Measurements from ENCODE around the gene MPP7.

The MPP7 gene

DNA sequence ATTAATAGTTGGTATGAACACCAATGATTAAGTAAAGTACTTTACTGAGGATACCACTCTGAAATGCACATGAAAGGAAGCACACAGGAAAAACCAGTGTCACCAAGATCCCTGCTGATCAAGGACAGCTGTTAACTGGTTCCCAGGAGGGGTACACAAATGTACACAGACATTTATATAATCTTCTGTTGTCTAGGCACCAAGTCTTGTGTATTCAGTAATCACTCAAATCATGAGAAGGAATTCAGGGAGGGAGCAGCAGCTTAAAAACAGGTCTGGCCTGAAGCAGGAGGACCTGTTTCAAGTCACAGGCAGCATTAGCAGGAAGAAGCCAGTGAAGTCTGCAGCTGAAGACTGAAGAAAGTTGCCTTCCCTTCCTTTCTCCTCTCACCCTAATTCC lies 18.7 kb downstream of the MPP7 start:
- H3K9ac ChIP-seq (ENCODE audit: low read depth, low read length), result no peak overlapping the region
- H3K27me3 ChIP-seq (ENCODE audit: insufficient read depth, low read length), result no peaks in the 10 kb centered on the region
- peaks cover 4% of the 10 kb centered on the region; the same call in 1 of the 2 replicates for H3K4me1 ChIP-seq (ENCODE audit: insufficient read depth, low read length)
- H3K36me3 ChIP-seq (ENCODE audit: insufficient read depth, low read depth, low read length), result no peaks in the 10 kb centered on the region
- no peak overlapping the region for H3K27ac ChIP-seq (ENCODE audit: low read length)
- H3K4me3 ChIP-seq (ENCODE audit: low read length), result no peak overlapping the region
- H3K9me3 ChIP-seq (ENCODE audit: insufficient read depth, low read depth, low read length), result no peaks in the 10 kb centered on the region

DNA sequence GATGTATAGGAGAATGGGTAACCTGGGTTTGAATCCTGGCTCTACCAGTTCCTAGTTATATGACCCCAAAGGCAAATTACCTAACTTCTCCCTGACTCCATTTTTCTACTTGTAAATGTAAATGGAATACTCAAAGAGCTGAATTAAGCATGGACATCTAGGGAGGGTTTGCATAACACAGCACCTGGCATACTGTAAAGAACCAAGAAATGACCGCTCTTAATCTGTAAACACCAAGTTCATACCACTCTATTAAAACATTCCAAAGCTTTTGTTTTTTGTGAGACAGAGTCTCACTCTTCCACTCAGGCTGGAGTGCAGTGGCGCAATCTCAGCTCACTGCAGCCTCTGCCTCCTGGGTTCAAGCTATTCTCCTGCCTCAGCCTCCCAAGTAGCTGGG lies 19.6 kb downstream of the MPP7 start:
- Histone ChIP-seq H3K36me3 (ENCODE audit: insufficient read depth, low read depth, low read length) (no peaks in the 10 kb centered on the region), H3K27ac (ENCODE audit: low read length) (no peak overlapping the region), H3K9me3 (ENCODE audit: insufficient read depth, low read depth, low read length) (no peaks in the 10 kb centered on the region), H3K4me1 (ENCODE audit: insufficient read depth, low read length) (peaks cover 4% of the 10 kb centered on the region; the same call in 1 of the 2 replicates), H3K4me3 (ENCODE audit: low read length) (no peak overlapping the region), H3K27me3 (ENCODE audit: insufficient read depth, low read length) (no peaks in the 10 kb centered on the region), H3K9ac (ENCODE audit: low read depth, low read length) (no peak overlapping the region)

DNA sequence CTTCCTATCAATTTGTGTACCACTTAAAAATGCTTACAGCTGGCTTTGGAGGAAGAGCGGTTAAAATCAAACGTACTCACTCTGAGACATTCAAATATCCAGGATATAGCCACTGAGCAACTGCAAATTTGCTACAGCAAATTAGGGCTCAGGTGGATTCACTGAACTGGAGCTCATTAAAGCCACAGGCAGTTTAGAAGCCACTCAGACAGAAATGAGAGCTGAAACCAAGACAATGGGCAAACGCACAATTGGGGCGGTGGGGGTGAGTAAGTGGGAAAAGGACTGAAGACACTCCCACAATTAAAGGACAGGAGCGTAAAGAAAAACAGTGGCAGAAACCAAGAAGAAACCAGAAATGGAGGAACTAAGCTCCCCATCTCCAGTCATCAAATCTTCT lies 20.5 kb downstream of the MPP7 start:
- H3K4me1 ChIP-seq (ENCODE audit: insufficient read depth, low read length), result peaks cover 4% of the 10 kb centered on the region; the same call in 1 of the 2 replicates

DNA sequence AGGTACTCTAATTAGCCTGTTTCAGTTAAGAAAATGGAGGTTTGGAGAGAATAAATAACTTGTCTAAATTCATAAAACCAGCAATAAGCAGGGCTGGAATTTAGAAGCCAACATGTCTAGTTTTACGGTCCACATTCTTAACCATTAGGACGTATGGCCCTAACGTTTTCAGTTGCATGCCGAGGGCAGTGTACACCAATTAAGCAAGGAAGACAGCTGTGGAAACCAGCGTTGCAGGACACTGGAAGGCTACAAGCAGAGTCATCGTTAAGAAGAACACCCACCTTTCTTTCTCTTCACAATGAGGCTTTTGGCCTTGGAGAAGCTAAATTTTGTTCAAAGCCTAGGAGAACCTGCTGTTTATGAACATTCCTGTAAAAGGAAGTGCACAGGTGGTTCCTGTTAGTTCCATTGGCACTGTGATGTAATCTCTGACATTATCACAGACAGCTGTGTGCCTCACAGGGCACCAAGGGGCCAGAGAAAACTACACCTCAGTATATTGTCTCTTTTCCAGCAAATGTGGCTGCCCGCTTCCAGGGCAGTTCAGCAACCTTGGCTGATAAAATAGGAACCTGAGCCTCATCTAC lies 21.0 kb downstream of the MPP7 start:
- Histone ChIP-seq H3K9ac (ENCODE audit: low read depth, low read length) (no peak overlapping the region), H3K4me3 (ENCODE audit: low read length) (no peak overlapping the region), H3K9me3 (ENCODE audit: insufficient read depth, low read depth, low read length) (no peaks in the 10 kb centered on the region), H3K27me3 (ENCODE audit: insufficient read depth, low read length) (no peaks in the 10 kb centered on the region), H3K36me3 (ENCODE audit: insufficient read depth, low read depth, low read length) (no peaks in the 10 kb centered on the region), H3K27ac (ENCODE audit: low read length) (no peak overlapping the region), H3K4me1 (ENCODE audit: insufficient read depth, low read length) (peaks cover 4% of the 10 kb centered on the region; the same call in 1 of the 2 replicates)

More for the DNA sequence above, 20.5 kb downstream of the MPP7 start:
- no peak overlapping the region for H3K27ac ChIP-seq (ENCODE audit: low read length)
- no peak overlapping the region for H3K9ac ChIP-seq (ENCODE audit: low read depth, low read length)
- H3K36me3 ChIP-seq (ENCODE audit: insufficient read depth, low read depth, low read length), result no peaks in the 10 kb centered on the region
- H3K9me3 ChIP-seq (ENCODE audit: insufficient read depth, low read depth, low read length), result no peaks in the 10 kb centered on the region
- no peak overlapping the region for H3K4me3 ChIP-seq (ENCODE audit: low read length)
- no peaks in the 10 kb centered on the region for H3K27me3 ChIP-seq (ENCODE audit: insufficient read depth, low read length)

DNA sequence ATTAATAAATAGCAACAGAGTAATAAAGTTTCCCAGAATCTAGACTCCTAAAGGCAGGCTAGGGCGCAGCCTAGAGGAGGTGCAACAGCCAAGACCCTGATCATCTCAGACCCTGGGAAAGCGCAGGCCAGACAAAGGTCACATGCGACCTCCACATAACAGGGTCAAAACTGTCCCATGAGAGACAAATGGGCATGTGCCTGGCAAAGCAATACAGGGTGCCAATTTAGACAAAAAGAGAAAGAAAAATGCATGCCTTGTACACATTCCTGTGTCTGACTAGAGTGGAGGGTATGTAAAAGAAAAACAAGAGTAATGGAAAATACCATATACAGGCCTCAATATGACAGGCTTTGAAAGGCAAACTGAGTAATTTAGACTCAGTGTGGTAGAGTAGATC lies 22.2 kb downstream of the MPP7 start:
- Histone ChIP-seq H3K9me3 (ENCODE audit: insufficient read depth, low read depth, low read length) (no peaks in the 10 kb centered on the region), H3K27me3 (ENCODE audit: insufficient read depth, low read length) (no peaks in the 10 kb centered on the region), H3K4me3 (ENCODE audit: low read length) (no peak overlapping the region), H3K36me3 (ENCODE audit: insufficient read depth, low read depth, low read length) (no peaks in the 10 kb centered on the region), H3K4me1 (ENCODE audit: insufficient read depth, low read length) (no peaks in the 10 kb centered on the region; the same call in 1 of the 2 replicates), H3K27ac (ENCODE audit: low read length) (no peak overlapping the region), H3K9ac (ENCODE audit: low read depth, low read length) (no peak overlapping the region)

DNA sequence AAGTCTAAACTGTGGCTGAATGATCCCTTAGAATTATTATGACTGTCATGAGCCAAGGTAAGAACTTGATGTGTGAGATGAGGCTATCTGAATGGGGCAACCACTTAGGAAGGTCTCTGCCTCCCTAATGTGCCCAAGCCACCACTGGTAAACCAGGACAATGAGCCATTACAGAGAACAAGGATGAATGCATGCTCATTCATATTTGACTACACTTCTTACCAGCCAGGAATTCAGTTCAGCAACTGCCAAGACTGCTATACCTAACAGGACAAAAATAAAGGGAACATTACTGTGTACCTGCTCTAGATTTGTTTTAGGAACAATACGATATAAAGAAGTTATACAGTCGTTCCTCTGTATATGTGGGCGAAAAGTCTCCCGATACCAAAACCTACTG lies 23.0 kb downstream of the MPP7 start:
- H3K4me1 ChIP-seq (ENCODE audit: insufficient read depth, low read length), result no peaks in the 10 kb centered on the region; the same call in 1 of the 2 replicates
- no peaks in the 10 kb centered on the region for H3K27me3 ChIP-seq (ENCODE audit: insufficient read depth, low read length)
- H3K36me3 ChIP-seq (ENCODE audit: insufficient read depth, low read depth, low read length), result no peaks in the 10 kb centered on the region
- no peak overlapping the region for H3K4me3 ChIP-seq (ENCODE audit: low read length)
- H3K9ac ChIP-seq (ENCODE audit: low read depth, low read length), result no peak overlapping the region
- H3K9me3 ChIP-seq (ENCODE audit: insufficient read depth, low read depth, low read length), result no peaks in the 10 kb centered on the region
- H3K27ac ChIP-seq (ENCODE audit: low read length), result no peak overlapping the region

DNA sequence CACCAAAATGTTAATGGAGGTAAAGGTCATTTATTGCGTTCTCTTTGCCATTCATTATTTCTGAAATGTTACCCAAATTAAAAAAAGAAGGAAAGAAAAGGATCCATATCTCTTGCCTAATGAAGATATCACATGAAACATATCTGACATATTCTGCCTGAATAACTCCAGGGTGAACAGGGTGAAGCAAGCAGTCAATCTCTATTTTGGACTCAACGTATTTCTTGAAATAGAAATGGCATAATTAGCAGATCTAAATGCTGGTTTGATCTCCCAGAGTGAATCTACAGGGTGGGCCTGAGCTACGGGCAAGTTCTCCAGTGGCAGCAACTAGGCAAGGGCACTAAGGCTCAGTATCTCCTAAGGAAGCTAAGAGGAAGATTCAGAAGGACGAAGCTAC lies 24.0 kb downstream of the MPP7 start:
- no peak overlapping the region for H3K4me3 ChIP-seq (ENCODE audit: low read length)
- no peaks in the 10 kb centered on the region for H3K9me3 ChIP-seq (ENCODE audit: insufficient read depth, low read depth, low read length)
- H3K36me3 ChIP-seq (ENCODE audit: insufficient read depth, low read depth, low read length), result no peaks in the 10 kb centered on the region
- H3K9ac ChIP-seq (ENCODE audit: low read depth, low read length), result no peak overlapping the region
- H3K4me1 ChIP-seq (ENCODE audit: insufficient read depth, low read length), result no peaks in the 10 kb centered on the region; the same call in 1 of the 2 replicates
- H3K27ac ChIP-seq (ENCODE audit: low read length), result no peak overlapping the region
- no peaks in the 10 kb centered on the region for H3K27me3 ChIP-seq (ENCODE audit: insufficient read depth, low read length)

DNA sequence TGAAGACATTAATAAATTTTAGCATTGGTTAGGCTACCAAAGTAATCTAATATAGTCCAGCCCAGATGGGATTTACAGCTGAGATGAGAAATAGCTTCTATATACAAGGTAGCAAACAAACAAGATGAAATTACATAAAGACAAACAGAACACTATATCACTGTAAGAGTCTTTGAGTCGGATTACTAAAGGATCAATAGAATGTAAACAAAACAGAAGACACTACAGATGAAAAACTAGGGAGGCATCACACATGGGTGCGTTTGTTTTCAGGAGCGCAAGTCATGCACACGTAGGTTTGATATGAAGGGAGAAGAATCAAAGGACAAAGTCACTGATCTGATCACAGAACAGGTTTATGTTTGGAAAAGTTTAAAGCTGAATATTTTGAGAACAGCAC lies 26.5 kb downstream of the MPP7 start:
- H3K36me3 ChIP-seq (ENCODE audit: insufficient read depth, low read depth, low read length), result no peaks in the 10 kb centered on the region
- no peak overlapping the region for H3K9ac ChIP-seq (ENCODE audit: low read depth, low read length)
- H3K27me3 ChIP-seq (ENCODE audit: insufficient read depth, low read length), result no peaks in the 10 kb centered on the region
- H3K4me1 ChIP-seq (ENCODE audit: insufficient read depth, low read length), result no peaks in the 10 kb centered on the region
- H3K27ac ChIP-seq (ENCODE audit: low read length), result no peak overlapping the region
- no peak overlapping the region for H3K4me3 ChIP-seq (ENCODE audit: low read length)
- H3K9me3 ChIP-seq (ENCODE audit: insufficient read depth, low read depth, low read length), result no peaks in the 10 kb centered on the region

DNA sequence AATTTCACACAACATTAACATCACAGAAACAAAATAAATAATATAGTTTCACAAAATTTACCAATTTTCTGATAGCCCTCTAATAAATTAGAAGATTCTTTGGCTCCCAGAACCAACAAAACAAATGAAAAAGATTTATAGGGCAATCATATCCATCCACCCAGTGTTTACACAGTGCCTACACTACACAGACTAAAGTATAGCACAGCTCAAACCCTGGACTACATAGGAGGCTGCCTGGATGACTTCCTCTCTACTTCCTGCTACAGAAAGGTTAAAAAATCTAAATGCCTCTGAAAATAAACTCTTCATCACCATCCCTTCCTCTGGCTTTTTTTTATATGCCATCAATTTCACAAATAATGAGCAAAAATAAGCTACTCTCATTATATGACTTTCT lies 28.4 kb downstream of the MPP7 start:
- H3K27me3 ChIP-seq (ENCODE audit: insufficient read depth, low read length), result no peaks in the 10 kb centered on the region
- H3K9ac ChIP-seq (ENCODE audit: low read depth, low read length), result no peak overlapping the region
- H3K4me1 ChIP-seq (ENCODE audit: insufficient read depth, low read length), result no peaks in the 10 kb centered on the region
- no peak overlapping the region for H3K27ac ChIP-seq (ENCODE audit: low read length)
- no peaks in the 10 kb centered on the region for H3K36me3 ChIP-seq (ENCODE audit: insufficient read depth, low read depth, low read length)
- no peaks in the 10 kb centered on the region for H3K9me3 ChIP-seq (ENCODE audit: insufficient read depth, low read depth, low read length)
- H3K4me3 ChIP-seq (ENCODE audit: low read length), result no peak overlapping the region

DNA sequence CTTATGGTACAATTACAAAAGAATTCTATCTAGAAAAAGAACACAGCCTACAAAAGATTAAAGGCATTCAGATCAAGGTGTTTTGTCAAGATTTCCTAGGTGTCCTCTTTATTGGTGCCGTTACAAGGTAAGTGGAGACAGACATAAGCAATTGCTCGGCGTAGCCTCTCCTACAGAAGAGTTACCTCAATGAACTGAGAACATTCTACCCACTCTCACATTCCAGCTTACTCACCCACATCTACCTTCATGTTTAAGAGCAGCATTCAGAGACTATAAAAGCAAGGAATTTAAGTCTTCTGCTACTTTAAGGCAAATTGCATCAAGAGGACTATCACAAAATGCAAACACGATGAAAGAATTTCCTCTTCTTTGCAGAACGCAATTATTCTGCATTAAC lies 29.5 kb downstream of the MPP7 start:
- H3K27me3 ChIP-seq (ENCODE audit: insufficient read depth, low read length), result no peaks in the 10 kb centered on the region

DNA sequence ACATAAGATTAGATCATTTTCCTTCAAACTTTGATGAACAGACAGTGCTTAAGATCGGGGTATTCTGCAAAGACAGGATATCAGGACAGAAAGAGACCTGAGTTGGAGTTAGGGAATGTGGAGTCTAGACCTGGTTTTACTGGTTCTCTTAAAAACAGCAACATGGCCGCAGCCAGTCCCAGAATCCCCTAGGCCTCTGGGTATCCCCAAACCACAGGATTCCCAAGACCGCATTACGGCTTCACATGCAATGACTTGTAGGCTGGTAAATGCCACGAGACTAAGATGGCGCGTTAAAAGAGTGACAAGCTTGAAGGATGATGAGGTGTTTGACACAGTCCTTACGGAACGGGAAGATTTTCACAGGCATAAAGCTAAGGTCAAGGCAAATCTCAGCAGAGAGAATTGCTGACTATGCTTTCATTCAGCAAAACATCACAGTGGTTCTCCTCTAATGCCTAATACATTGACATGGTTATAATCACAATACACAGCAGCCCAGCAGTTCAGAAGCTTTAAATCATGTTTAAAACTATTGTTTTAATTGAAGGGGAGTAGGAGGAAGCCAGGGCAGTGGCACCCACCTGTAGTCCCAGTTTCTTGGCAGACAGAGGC lies 32.9 kb downstream of the MPP7 start:
- no peak overlapping the region for H3K27ac ChIP-seq (ENCODE audit: low read length)
- no peaks in the 10 kb centered on the region for H3K27me3 ChIP-seq (ENCODE audit: insufficient read depth, low read length)
- H3K9ac ChIP-seq (ENCODE audit: low read depth, low read length), result no peak overlapping the region
- no peaks in the 10 kb centered on the region for H3K4me1 ChIP-seq (ENCODE audit: insufficient read depth, low read length)
- H3K36me3 ChIP-seq (ENCODE audit: insufficient read depth, low read depth, low read length), result no peaks in the 10 kb centered on the region
- H3K4me3 ChIP-seq (ENCODE audit: low read length), result no peak overlapping the region
- no peaks in the 10 kb centered on the region for H3K9me3 ChIP-seq (ENCODE audit: insufficient read depth, low read depth, low read length)

More for the DNA sequence above, 29.5 kb downstream of the MPP7 start:
- H3K4me1 ChIP-seq (ENCODE audit: insufficient read depth, low read length), result no peaks in the 10 kb centered on the region
- H3K9ac ChIP-seq (ENCODE audit: low read depth, low read length), result no peak overlapping the region
- H3K36me3 ChIP-seq (ENCODE audit: insufficient read depth, low read depth, low read length), result no peaks in the 10 kb centered on the region
- no peak overlapping the region for H3K4me3 ChIP-seq (ENCODE audit: low read length)
- H3K9me3 ChIP-seq (ENCODE audit: insufficient read depth, low read depth, low read length), result no peaks in the 10 kb centered on the region
- no peak overlapping the region for H3K27ac ChIP-seq (ENCODE audit: low read length)

DNA sequence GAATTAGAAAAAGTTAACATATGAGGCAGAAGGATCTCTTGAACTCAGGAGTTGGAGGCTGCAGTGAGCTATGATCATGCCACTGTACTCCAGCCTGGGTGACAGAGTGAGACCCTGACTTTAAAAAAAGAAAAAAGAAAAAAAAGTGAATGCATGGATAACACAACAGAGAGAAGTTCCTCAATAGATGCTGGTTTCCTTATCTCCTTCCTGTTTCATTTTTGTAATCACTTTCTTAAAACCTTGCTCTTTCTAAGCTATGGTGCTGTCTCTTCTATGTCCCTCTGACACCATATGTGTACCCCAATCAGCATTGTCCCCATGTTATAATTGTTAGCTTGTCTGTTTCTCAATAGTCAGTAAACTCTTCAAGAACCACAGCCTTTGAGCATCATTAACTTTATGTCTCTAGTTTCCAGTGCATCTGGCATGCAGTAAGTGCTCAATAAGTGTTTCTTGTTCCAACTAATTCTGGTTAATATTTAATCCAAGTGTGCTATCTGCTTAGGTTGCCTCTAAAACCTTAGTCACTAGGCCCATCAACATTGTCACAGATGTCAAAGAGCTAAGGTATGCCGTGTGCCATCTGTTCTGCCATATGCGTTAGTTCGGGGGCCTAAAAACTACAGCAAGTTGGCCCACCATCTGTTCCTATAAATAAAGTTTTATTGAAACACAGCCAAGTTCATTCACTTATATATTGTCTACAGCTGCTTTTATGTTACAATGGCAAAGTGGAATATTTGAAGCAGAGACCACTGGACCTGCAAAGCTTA lies 36.2 kb downstream of the MPP7 start:
- Histone ChIP-seq H3K27ac (ENCODE audit: low read length) (no peak overlapping the region), H3K4me1 (ENCODE audit: insufficient read depth, low read length) (no peaks in the 10 kb centered on the region), H3K36me3 (ENCODE audit: insufficient read depth, low read depth, low read length) (no peaks in the 10 kb centered on the region), H3K27me3 (ENCODE audit: insufficient read depth, low read length) (no peaks in the 10 kb centered on the region), H3K4me3 (ENCODE audit: low read length) (no peak overlapping the region), H3K9ac (ENCODE audit: low read depth, low read length) (no peak overlapping the region), H3K9me3 (ENCODE audit: insufficient read depth, low read depth, low read length) (no peaks in the 10 kb centered on the region)

Measured in iPS-20b (cell line).